Activated CD4-positive, alpha-beta T cell treated with anti-CD3 and anti-CD28 coated beads for 36 hours (primary cell): ENCODE measurements around the gene ATP9B. TPM values are rescaled to one million over a fixed set of nuclear protein-coding genes. Genes with fewer than 3 reads are reported as not detected.

ENCODE experiments used
- ATAC-seq: fragments of 200-7000 bp; cut with Tn5 transposase; one replicate; pipeline ENCODE4 v1.10.0; 2021; ENCODE audit warnings: mild to moderate bottlenecking, moderate library complexity
- CTCF ChIA-PET: fragments of 350-600 bp; sonication (Branson Sonifier 250); formaldehyde crosslinking; loops from one replicate; lab custom pipeline; 2021; ENCODE audit warnings: antibody characterized with exemption; lab: Charles Lee
- POLR2A ChIA-PET: fragments of 350-600 bp; sonication (Branson Sonifier 250); formaldehyde crosslinking; loops from one replicate; lab custom pipeline; 2021; ENCODE audit warnings: antibody characterized with exemption, inconsistent platforms; lab: Charles Lee
- DNase-seq: peaks from one replicate; pipeline ENCODE4 v3.0.0-alpha.2; 2020
- H3K27ac Mint-ChIP-seq: one replicate; pipeline ENCODE4 v1.8.0; 2021; ENCODE audit warnings: mixed read lengths
- H3K27me3 Mint-ChIP-seq: one replicate; pipeline ENCODE4 v1.8.0; 2021; ENCODE audit warnings: mixed read lengths
- H3K36me3 Mint-ChIP-seq: one replicate; pipeline ENCODE4 v1.8.0; 2021; ENCODE audit warnings: low read depth, mixed read lengths
- H3K4me1 Mint-ChIP-seq: one replicate; pipeline ENCODE4 v1.8.0; 2021; ENCODE audit warnings: mixed read lengths
- H3K4me3 Mint-ChIP-seq: one replicate; pipeline ENCODE4 v1.8.0; 2021; ENCODE audit warnings: mild to moderate bottlenecking, moderate library complexity, mixed read lengths
- H3K9me3 Mint-ChIP-seq: one replicate; pipeline ENCODE4 v1.8.0; 2021; ENCODE audit warnings: low read depth, mixed read lengths
- intact Hi-C, 2 experiments: fragments of 100-400 bp; cut with DNase I in 1 of 2; cut with micrococcal nuclease in 1 of 2; formaldehyde crosslinking; loops; one replicate each; pipeline versions ENCODE4 v1.14.2 to v1.15.1; 2022 to 2024; cut with DNase I, micrococcal nuclease
- total RNA-seq, 2 experiments: library from RNA; stranded (reverse); gene quantifications; one replicate each; pipeline ENCODE4 v1.2.3, GENCODE V29; 2021

ATP9B gene
- total RNA-seq, 2 experiments from 2014 or later: 19.4 to 20.8 TPM

GRCh38 chr18:79401494-79402208 is 332.5 kb downstream of the ATP9B start:
- Mint-ChIP-seq H3K27ac (peak overlapping the region; percentile 90), H3K36me3 (peaks cover 66% of the 10 kb centered on the region), H3K27me3 (no peaks in the 10 kb centered on the region), H3K9me3 (no peaks in the 10 kb centered on the region), H3K4me3 (peak overlapping the region; percentile 83), H3K4me1 (peaks cover 58% of the 10 kb centered on the region)
- ATAC-seq (no peak), DNase-seq (peak; percentile 30)
- ChIA-PET POLR2A (interaction anchor here (0.7 to 1.8 kb wide), 3 partner anchors 9 to 281 kb away, joined by 3 to 13 read pairs (median 5); no protein-coding TSS in a partner anchor), CTCF (no interaction called here)
- intact Hi-C loops: loop anchor here in 1 of 2 experiments (5.0 kb wide), 1 partner anchor 551 kb away; the partner anchor contains the start of gene SLC66A2

GRCh38 chr18:79402209-79402576 is 333.0 kb downstream of the ATP9B start:
- intact Hi-C loops: loop anchor here in 1 of 2 experiments (5.0 kb wide), 1 partner anchor 550 kb away; the partner anchor contains the start of gene SLC66A2
- H3K4me3 Mint-ChIP-seq: peak overlapping the region; percentile 83
- peaks cover 63% of the 10 kb centered on the region for H3K4me1 Mint-ChIP-seq

GRCh38 chr18:79402977-79403722 is 334.0 kb downstream of the ATP9B start:
- Mint-ChIP-seq H3K9me3 (no peaks in the 10 kb centered on the region), H3K4me1 (peaks cover 66% of the 10 kb centered on the region), H3K27ac (peak overlapping the region; percentile 96), H3K27me3 (no peaks in the 10 kb centered on the region), H3K4me3 (peak overlapping the region; percentile 83), H3K36me3 (peaks cover 71% of the 10 kb centered on the region)
- ATAC-seq (no peak), DNase-seq (peak; percentile 45)
- CTCF ChIA-PET: interaction anchor here (0.8 to 4.0 kb wide), 6 partner anchors 11 to 120 kb away, joined by 3 to 18 read pairs (median 3); no protein-coding TSS in a partner anchor
- intact Hi-C loops: loop anchor here in 1 of 2 experiments (5.0 kb wide), 1 partner anchor 549 kb away; the partner anchor contains the start of gene SLC66A2
- POLR2A ChIA-PET: interaction anchor here (0.6 to 1.4 kb wide), 6 partner anchors 8 to 395 kb away, joined by 3 to 5 read pairs (median 4); partner anchors contain the start of gene KCNG2

More at GRCh38 chr18:79402209-79402576, 333.0 kb downstream of the ATP9B start:
- no peaks in the 10 kb centered on the region for H3K27me3 Mint-ChIP-seq
- ATAC-seq: no peak
- no peaks in the 10 kb centered on the region for H3K9me3 Mint-ChIP-seq
- H3K27ac Mint-ChIP-seq: peak overlapping the region; percentile 90
- ChIA-PET POLR2A (interaction anchor here (0.6 to 1.4 kb wide), 4 partner anchors 9 to 396 kb away, joined by 3 to 5 read pairs (median 4); partner anchors contain the start of gene KCNG2), CTCF (no interaction called here)
- peaks cover 72% of the 10 kb centered on the region for H3K36me3 Mint-ChIP-seq
- no peak for DNase-seq

- POLR2A ChIA-PET: interaction anchor here (1.2 to 1.6 kb wide), 3 partner anchors 9 to 32 kb away, joined by 4 to 10 read pairs (median 5); no protein-coding TSS in a partner anchor
- Mint-ChIP-seq H3K4me1 (peaks cover 66% of the 10 kb centered on the region), H3K9me3 (no peaks in the 10 kb centered on the region), H3K4me3 (peak overlapping the region; percentile 83), H3K27ac (peak overlapping the region; percentile 96), H3K36me3 (peaks cover 65% of the 10 kb centered on the region), H3K27me3 (no peaks in the 10 kb centered on the region)
- ATAC-seq (no peak), DNase-seq (no peak)
- CTCF ChIA-PET: interaction anchor here (0.8 to 4.0 kb wide), 7 partner anchors 10 to 119 kb away, joined by 3 to 18 read pairs (median 3); no protein-coding TSS in a partner anchor
- intact Hi-C loops: loop anchor here (2.0 to 5.0 kb wide), 4 partner anchors 35 to 631 kb away; partner anchors contain the start of genes RBFA (in 1 of the 2) and SLC66A2 (in 1 of the 2)
These were observed 334.8 kb downstream of the ATP9B start for GRCh38 chr18:79403723-79404566.

- Mint-ChIP-seq H3K27ac (peak overlapping the region; percentile 96), H3K9me3 (no peaks in the 10 kb centered on the region), H3K27me3 (no peaks in the 10 kb centered on the region), H3K36me3 (peaks cover 63% of the 10 kb centered on the region), H3K4me3 (peak overlapping the region; percentile 83), H3K4me1 (peaks cover 66% of the 10 kb centered on the region)
- peak; percentile 60 for DNase-seq
- POLR2A ChIA-PET: interaction anchor here (1.1 to 1.6 kb wide), 4 partner anchors 8 to 119 kb away, joined by 5 to 11 read pairs (median 10); partner anchors contain the start of gene NFATC1
- ATAC-seq: peak; percentile 9
- intact Hi-C loops: loop anchor here (2.0 to 5.0 kb wide), 4 partner anchors 34 to 630 kb away; partner anchors contain the start of genes RBFA (in 1 of the 2) and SLC66A2 (in 1 of the 2)
- CTCF ChIA-PET: interaction anchor here (0.7 to 4.0 kb wide), 4 partner anchors 11 to 118 kb away, joined by 3 to 18 read pairs (median 7); no protein-coding TSS in a partner anchor
These were observed 335.3 kb downstream of the ATP9B start for GRCh38 chr18:79404567-79404910.

GRCh38 chr18:79405019-79405780 is 336.0 kb downstream of the ATP9B start:
- Mint-ChIP-seq H3K4me1 (peaks cover 66% of the 10 kb centered on the region), H3K36me3 (peaks cover 63% of the 10 kb centered on the region)
- POLR2A ChIA-PET: interaction anchor here (1.1 to 1.6 kb wide), 4 partner anchors 9 to 118 kb away, joined by 5 to 11 read pairs (median 10); partner anchors contain the start of gene NFATC1

GRCh38 chr18:79405781-79406575 is 336.8 kb downstream of the ATP9B start:
- Mint-ChIP-seq H3K9me3 (no peaks in the 10 kb centered on the region), H3K27ac (peak overlapping the region; percentile 96), H3K36me3 (peaks cover 68% of the 10 kb centered on the region), H3K27me3 (no peaks in the 10 kb centered on the region), H3K4me1 (peaks cover 65% of the 10 kb centered on the region), H3K4me3 (peak overlapping the region; percentile 83)
- intact Hi-C loops: loop anchor here (1.0 to 2.0 kb wide), 6 partner anchors 11 to 629 kb away; partner anchors contain the start of genes NFATC1 (in 2 of the 2), CTDP1 (in 1 of the 2) and RBFA (in 1 of the 2)
- ChIA-PET CTCF (interaction anchor here (0.7 to 4.0 kb wide), 8 partner anchors 13 to 125 kb away, joined by 3 to 18 read pairs (median 4); no protein-coding TSS in a partner anchor), POLR2A (interaction anchor here (0.8 to 1.6 kb wide), 5 partner anchors 10 to 118 kb away, joined by 5 to 11 read pairs (median 10); partner anchors contain the start of gene NFATC1)
- ATAC-seq: peak; percentile 86
- DNase-seq: peak; percentile 94

More at GRCh38 chr18:79405019-79405780, 336.0 kb downstream of the ATP9B start:
- DNase-seq: peak; percentile 89
- CTCF ChIA-PET: interaction anchor here (0.7 to 4.0 kb wide), 8 partner anchors 12 to 123 kb away, joined by 3 to 18 read pairs (median 4); no protein-coding TSS in a partner anchor
- peak; percentile 23 for ATAC-seq
- peak overlapping the region; percentile 83 for H3K4me3 Mint-ChIP-seq
- intact Hi-C loops: loop anchor here (1.0 to 2.0 kb wide), 6 partner anchors 10 to 630 kb away; partner anchors contain the start of genes NFATC1 (in 2 of the 2), CTDP1 (in 1 of the 2) and RBFA (in 1 of the 2)
- H3K27ac Mint-ChIP-seq: peak overlapping the region; percentile 96
- no peaks in the 10 kb centered on the region for H3K27me3 Mint-ChIP-seq
- H3K9me3 Mint-ChIP-seq: no peaks in the 10 kb centered on the region

GRCh38 chr18:79406708-79407107 is 337.5 kb downstream of the ATP9B start:
- POLR2A ChIA-PET: interaction anchor here (0.6 to 0.8 kb wide), 2 partner anchors 22 to 117 kb away, joined by 3 to 7 read pairs; no protein-coding TSS in a partner anchor
- Mint-ChIP-seq H3K27ac (peak overlapping the region; percentile 96), H3K4me1 (peaks cover 58% of the 10 kb centered on the region), H3K9me3 (no peaks in the 10 kb centered on the region), H3K4me3 (peak overlapping the region; percentile 83), H3K36me3 (peaks cover 65% of the 10 kb centered on the region), H3K27me3 (no peaks in the 10 kb centered on the region)
- ATAC-seq: no peak
- CTCF ChIA-PET: interaction anchor here (0.6 to 4.0 kb wide), 5 partner anchors 28 to 267 kb away, joined by 3 to 18 read pairs (median 5); no protein-coding TSS in a partner anchor
- intact Hi-C loops: no loop called here
- DNase-seq: no peak
